ENCODE results near the gene DCXR.

DNA sequence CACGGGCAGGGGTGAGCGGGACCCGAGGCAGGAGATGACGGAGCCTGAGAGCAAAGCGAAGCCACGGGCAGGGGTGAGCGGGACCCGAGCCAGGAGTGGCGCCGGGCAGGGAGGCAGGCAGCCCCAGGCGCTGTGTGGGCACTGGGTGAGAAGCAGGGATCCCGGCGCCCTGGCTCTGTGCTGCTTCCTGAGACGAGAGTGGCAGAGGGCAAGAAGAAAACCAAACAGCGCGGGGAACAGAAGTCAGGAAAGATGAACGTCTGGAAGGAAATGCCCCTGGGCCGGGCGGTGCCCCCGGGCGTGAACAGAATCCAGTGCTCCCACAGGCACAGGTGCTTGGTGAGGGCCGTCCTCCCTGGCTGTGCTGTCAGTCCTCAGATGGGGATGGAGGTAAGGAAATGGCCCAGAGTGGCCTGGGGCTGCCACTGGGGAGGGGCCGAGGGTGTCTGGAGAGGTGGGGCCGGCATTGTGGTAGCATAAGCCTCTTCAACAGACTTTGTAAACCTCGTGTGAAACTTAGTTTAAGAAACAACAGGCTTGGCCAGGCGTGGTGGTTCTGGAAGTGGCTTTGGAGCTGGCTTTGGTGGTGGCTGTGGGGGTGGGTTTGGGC lies 50.2 kb downstream of the DCXR start:
- TF ChIP-seq, protein P1, sequence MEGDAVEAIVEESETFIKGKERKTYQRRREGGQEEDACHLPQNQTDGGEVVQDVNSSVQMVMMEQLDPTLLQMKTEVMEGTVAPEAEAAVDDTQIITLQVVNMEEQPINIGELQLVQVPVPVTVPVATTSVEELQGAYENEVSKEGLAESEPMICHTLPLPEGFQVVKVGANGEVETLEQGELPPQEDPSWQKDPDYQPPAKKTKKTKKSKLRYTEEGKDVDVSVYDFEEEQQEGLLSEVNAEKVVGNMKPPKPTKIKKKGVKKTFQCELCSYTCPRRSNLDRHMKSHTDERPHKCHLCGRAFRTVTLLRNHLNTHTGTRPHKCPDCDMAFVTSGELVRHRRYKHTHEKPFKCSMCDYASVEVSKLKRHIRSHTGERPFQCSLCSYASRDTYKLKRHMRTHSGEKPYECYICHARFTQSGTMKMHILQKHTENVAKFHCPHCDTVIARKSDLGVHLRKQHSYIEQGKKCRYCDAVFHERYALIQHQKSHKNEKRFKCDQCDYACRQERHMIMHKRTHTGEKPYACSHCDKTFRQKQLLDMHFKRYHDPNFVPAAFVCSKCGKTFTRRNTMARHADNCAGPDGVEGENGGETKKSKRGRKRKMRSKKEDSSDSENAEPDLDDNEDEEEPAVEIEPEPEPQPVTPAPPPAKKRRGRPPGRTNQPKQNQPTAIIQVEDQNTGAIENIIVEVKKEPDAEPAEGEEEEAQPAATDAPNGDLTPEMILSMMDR (IDR thresholded peaks at IDR 0.05; ENCODE audit: insufficient read depth, low read depth, low read length) = no peak
- no peak for TF ChIP-seq EZH2 (IDR thresholded peaks at IDR 0.05; ENCODE audit: insufficient read depth, low read length)

All from astrocyte (in vitro differentiated cells and primary cell).